ENCODE data around the gene ARSD.

DNA sequence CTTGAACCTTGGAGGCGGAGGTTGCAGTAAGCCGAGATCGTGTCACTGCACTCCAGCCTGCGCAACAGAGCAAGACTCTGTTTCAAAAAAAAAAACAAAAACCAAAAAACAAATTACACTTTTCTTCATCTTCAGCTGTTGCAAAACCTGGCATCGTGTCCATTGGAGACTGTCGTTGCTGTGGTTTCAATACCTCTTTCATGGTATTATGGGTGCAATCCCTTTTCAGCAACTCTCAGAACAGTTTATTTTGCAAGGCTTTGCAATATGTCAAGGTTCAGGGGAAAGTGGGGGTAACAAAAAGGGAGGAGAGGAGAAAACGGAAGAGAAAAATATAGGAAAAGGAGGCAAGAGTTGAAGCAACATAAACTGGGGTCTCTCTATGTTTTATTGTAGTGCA is 40.8 kb downstream of the ARSD start:
- TF ChIP-seq, protein P1, sequence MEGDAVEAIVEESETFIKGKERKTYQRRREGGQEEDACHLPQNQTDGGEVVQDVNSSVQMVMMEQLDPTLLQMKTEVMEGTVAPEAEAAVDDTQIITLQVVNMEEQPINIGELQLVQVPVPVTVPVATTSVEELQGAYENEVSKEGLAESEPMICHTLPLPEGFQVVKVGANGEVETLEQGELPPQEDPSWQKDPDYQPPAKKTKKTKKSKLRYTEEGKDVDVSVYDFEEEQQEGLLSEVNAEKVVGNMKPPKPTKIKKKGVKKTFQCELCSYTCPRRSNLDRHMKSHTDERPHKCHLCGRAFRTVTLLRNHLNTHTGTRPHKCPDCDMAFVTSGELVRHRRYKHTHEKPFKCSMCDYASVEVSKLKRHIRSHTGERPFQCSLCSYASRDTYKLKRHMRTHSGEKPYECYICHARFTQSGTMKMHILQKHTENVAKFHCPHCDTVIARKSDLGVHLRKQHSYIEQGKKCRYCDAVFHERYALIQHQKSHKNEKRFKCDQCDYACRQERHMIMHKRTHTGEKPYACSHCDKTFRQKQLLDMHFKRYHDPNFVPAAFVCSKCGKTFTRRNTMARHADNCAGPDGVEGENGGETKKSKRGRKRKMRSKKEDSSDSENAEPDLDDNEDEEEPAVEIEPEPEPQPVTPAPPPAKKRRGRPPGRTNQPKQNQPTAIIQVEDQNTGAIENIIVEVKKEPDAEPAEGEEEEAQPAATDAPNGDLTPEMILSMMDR (IDR thresholded peaks at IDR 0.05; ENCODE audit: insufficient read depth, low read depth, low read length), result no peak
- no peak for TF ChIP-seq EZH2 (IDR thresholded peaks at IDR 0.05; ENCODE audit: insufficient read depth, low read length)
